Measurements from ENCODE around the gene NUAK2. TPM values are rescaled to one million over a fixed set of nuclear protein-coding genes. Genes with fewer than 3 reads are reported as not detected.
A peak's percentile ranks its signal among the peaks of the same experiment; 100 is the strongest.

The NUAK2 gene
- total RNA-seq, 6 donors from 2014 or later: 8.5 to 14.7 (median 10.3) TPM

GRCh38 chr1:205293350-205294074, 28.0 kb downstream of the NUAK2 start:
- no peak for TF ChIP-seq POLR2AphosphoS5 (IDR thresholded peaks at IDR 0.05)
- TF ChIP-seq EP300 (IDR thresholded peaks at IDR 0.05): no peak
- TF ChIP-seq CTCF (IDR thresholded peaks at IDR 0.05): no peak
- TF ChIP-seq POLR2A (IDR thresholded peaks at IDR 0.05): no peak
- Histone ChIP-seq H3K4me1 (peaks cover 13 to 27% (median 18%) of the 10 kb centered on the region in 4 donors), H3K36me3 (no peaks in the 10 kb centered on the region), H3K9me3 (no peaks in the 10 kb centered on the region), H3K27me3 (no peaks in the 10 kb centered on the region), H3K4me3 (no peak overlapping the region), H3K27ac (peak overlapping the region; percentile 42 to 80 (median 69))
- ATAC-seq (ENCODE audit: low FRiP score in 2 of 2) (no peak), DNase-seq (no peak)
- WGBS, 2 donors: 93 to 94% methylated on average over 9 to 10 of the region's 10 CpGs

- H3K36me3 ChIP-seq: no peaks in the 10 kb centered on the region
- no peak overlapping the region for H3K4me3 ChIP-seq
- no peak for TF ChIP-seq CTCF (IDR thresholded peaks at IDR 0.05)
- TF ChIP-seq POLR2AphosphoS5 (IDR thresholded peaks at IDR 0.05): no peak
- TF ChIP-seq EP300 (IDR thresholded peaks at IDR 0.05): no peak
- no peak for TF ChIP-seq POLR2A (IDR thresholded peaks at IDR 0.05)
- DNase-seq: no peak
- H3K27ac ChIP-seq: no peak overlapping the region
- 85 to 97% methylated on average over 4 to 6 of the region's 6 CpGs for WGBS, 2 donors
- H3K27me3 ChIP-seq: no peaks in the 10 kb centered on the region
- H3K4me1 ChIP-seq: peaks cover 28 to 46% (median 36%) of the 10 kb centered on the region in 4 donors
- ATAC-seq (ENCODE audit: low FRiP score in 2 of 2): no peak
- no peaks in the 10 kb centered on the region for H3K9me3 ChIP-seq
Observed at GRCh38 chr1:205291596-205291995, 29.9 kb downstream of the NUAK2 start.

- Histone ChIP-seq H3K9me3 (no peaks in the 10 kb centered on the region), H3K36me3 (no peaks in the 10 kb centered on the region), H3K4me1 (peaks cover 38 to 54% (median 49%) of the 10 kb centered on the region in 4 donors), H3K27ac (peak overlapping the region; percentile 63 to 81 (median 70)), H3K4me3 (no peak overlapping the region), H3K27me3 (no peaks in the 10 kb centered on the region)
- DNase-seq (peak in 1 of 2 donors; percentile 79), ATAC-seq (ENCODE audit: low FRiP score in 2 of 2) (peak; percentile 79)
- TF ChIP-seq EP300 (IDR thresholded peaks at IDR 0.05): no peak
- TF ChIP-seq POLR2A (IDR thresholded peaks at IDR 0.05): no peak
- TF ChIP-seq POLR2AphosphoS5 (IDR thresholded peaks at IDR 0.05): peak; percentile 33 to 49
- no peak for TF ChIP-seq CTCF (IDR thresholded peaks at IDR 0.05)
- 34 to 48% methylated on average over 7 to 8 of the region's 8 CpGs for WGBS, 2 donors
Observed at GRCh38 chr1:205287767-205288559, 33.6 kb downstream of the NUAK2 start.

- DNase-seq (no peak), ATAC-seq (ENCODE audit: low FRiP score in 2 of 2) (no peak)
- no peak for TF ChIP-seq POLR2A (IDR thresholded peaks at IDR 0.05)
- TF ChIP-seq CTCF (IDR thresholded peaks at IDR 0.05): no peak
- TF ChIP-seq EP300 (IDR thresholded peaks at IDR 0.05): no peak
- no peak for TF ChIP-seq POLR2AphosphoS5 (IDR thresholded peaks at IDR 0.05)
- no peaks in the 10 kb centered on the region for H3K9me3 ChIP-seq
- H3K27me3 ChIP-seq: no peaks in the 10 kb centered on the region
- peak overlapping the region in 3 of 4 donors; percentile 63 to 81 (median 67) for H3K27ac ChIP-seq
- peaks cover 38 to 54% (median 49%) of the 10 kb centered on the region in 4 donors for H3K4me1 ChIP-seq
- H3K4me3 ChIP-seq: no peak overlapping the region
- 89 to 95% methylated on average over 3 of the region's 3 CpGs for WGBS, 2 donors
- no peaks in the 10 kb centered on the region for H3K36me3 ChIP-seq
Observed at GRCh38 chr1:205287076-205287475, 34.5 kb downstream of the NUAK2 start.

All from upper lobe of left lung (tissue), 6 donors.